Neural cell (in vitro differentiated cells): ENCODE results near the gene C2orf72.

Experiments used
- EZH2 ChIP-seq: fragments of 200-600, 300-800 bp; shearing (Covaris generic), sonication (generic); IDR thresholded peaks from 2 replicates; pipeline ENCODE4 v1.6.1; 2014; ENCODE audit warnings: antibody characterized with exemption, low read length, borderline replicate concordance, mild to moderate bottlenecking; ENCODE audit not compliant: insufficient read depth, poor library complexity, severe bottlenecking
- MXI1 ChIP-seq: fragments of 450-650 bp; conservative IDR thresholded peaks from 2 replicates; pipeline ENCODE4 v1.6.1; 2014; ENCODE audit warnings: antibody characterized with exemption, mild to moderate bottlenecking; ENCODE audit not compliant: poor library complexity, severe bottlenecking
- POLR2AphosphoS5 ChIP-seq: IDR thresholded peaks from 2 replicates; pipeline ENCODE4 v1.6.1; 2012
- RAD21 ChIP-seq: fragments of 450-650 bp; conservative IDR thresholded peaks from 2 replicates; pipeline ENCODE4 v1.6.1; 2014; ENCODE audit warnings: antibody characterized with exemption, mild to moderate bottlenecking, moderate library complexity
- SMC3 ChIP-seq: fragments of 450-650 bp; conservative IDR thresholded peaks from 2 replicates; pipeline ENCODE4 v1.6.1; 2014; ENCODE audit warnings: antibody characterized with exemption, mild to moderate bottlenecking, moderate library complexity; ENCODE audit not compliant: poor library complexity
- TAF1 ChIP-seq: IDR thresholded peaks from 2 replicates; pipeline ENCODE4 v1.6.1; 2012; ENCODE audit warnings: low read depth
- TF ChIP-seq, protein P1 (sequence below): fragments of 450-650 bp; IDR thresholded peaks from 2 replicates; pipeline ENCODE4 v1.5.1; 2014; ENCODE audit warnings: antibody characterized with exemption, mild to moderate bottlenecking, moderate library complexity; ENCODE audit not compliant: poor library complexity, severe bottlenecking
- TF ChIP-seq, protein P2 (sequence below): IDR thresholded peaks from 2 replicates; pipeline ENCODE4 v1.6.1; 2012; ENCODE audit warnings: borderline replicate concordance

DNA sequence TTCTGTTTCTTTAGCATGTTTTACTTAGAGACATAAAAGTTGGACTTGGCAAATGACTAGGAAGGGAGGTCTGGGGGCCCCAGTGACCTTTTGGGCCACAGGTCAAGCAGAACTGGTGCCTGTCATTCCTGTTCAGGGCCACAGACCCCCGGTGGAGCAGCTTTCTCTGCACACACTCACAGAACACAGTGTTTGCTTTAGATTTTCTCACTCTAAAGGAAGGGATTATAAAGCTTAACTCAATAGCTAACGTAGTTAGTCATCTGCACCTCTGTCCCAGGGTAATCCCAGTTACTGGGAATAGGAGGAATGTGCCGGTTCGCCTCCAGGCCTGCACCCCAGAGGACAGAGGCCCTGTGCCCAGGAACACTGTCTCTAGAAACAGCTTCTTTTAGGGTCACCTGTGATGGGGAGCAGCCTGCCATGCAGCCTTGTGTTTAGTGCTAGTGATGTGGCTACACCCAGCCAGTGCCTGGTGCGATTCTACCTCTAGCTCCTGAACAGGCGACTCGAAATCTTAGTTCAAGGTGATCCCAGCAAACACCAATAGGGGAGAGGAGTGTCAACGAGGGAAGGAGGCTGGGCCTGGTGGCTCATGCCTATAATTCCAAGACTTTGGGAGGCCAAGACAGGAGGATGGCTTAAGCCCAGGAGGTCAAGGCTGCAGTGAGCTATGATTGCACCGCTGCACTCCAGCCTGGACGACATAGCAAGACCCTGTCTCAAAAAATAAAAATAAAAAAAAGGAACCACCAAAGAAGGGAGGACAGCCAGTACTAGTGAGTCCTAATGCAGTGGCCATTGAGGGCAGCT lies 29.8 kb upstream of the C2orf72 start:
- TF ChIP-seq, protein P1, sequence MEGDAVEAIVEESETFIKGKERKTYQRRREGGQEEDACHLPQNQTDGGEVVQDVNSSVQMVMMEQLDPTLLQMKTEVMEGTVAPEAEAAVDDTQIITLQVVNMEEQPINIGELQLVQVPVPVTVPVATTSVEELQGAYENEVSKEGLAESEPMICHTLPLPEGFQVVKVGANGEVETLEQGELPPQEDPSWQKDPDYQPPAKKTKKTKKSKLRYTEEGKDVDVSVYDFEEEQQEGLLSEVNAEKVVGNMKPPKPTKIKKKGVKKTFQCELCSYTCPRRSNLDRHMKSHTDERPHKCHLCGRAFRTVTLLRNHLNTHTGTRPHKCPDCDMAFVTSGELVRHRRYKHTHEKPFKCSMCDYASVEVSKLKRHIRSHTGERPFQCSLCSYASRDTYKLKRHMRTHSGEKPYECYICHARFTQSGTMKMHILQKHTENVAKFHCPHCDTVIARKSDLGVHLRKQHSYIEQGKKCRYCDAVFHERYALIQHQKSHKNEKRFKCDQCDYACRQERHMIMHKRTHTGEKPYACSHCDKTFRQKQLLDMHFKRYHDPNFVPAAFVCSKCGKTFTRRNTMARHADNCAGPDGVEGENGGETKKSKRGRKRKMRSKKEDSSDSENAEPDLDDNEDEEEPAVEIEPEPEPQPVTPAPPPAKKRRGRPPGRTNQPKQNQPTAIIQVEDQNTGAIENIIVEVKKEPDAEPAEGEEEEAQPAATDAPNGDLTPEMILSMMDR, result no peak
- no peak for TF ChIP-seq EZH2
- TF ChIP-seq, protein P2, sequence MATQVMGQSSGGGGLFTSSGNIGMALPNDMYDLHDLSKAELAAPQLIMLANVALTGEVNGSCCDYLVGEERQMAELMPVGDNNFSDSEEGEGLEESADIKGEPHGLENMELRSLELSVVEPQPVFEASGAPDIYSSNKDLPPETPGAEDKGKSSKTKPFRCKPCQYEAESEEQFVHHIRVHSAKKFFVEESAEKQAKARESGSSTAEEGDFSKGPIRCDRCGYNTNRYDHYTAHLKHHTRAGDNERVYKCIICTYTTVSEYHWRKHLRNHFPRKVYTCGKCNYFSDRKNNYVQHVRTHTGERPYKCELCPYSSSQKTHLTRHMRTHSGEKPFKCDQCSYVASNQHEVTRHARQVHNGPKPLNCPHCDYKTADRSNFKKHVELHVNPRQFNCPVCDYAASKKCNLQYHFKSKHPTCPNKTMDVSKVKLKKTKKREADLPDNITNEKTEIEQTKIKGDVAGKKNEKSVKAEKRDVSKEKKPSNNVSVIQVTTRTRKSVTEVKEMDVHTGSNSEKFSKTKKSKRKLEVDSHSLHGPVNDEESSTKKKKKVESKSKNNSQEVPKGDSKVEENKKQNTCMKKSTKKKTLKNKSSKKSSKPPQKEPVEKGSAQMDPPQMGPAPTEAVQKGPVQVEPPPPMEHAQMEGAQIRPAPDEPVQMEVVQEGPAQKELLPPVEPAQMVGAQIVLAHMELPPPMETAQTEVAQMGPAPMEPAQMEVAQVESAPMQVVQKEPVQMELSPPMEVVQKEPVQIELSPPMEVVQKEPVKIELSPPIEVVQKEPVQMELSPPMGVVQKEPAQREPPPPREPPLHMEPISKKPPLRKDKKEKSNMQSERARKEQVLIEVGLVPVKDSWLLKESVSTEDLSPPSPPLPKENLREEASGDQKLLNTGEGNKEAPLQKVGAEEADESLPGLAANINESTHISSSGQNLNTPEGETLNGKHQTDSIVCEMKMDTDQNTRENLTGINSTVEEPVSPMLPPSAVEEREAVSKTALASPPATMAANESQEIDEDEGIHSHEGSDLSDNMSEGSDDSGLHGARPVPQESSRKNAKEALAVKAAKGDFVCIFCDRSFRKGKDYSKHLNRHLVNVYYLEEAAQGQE, result no peak
- no peak for TF ChIP-seq MXI1
- TF ChIP-seq SMC3, result no peak
- no peak for TF ChIP-seq POLR2AphosphoS5
- TF ChIP-seq RAD21, result no peak
- TF ChIP-seq TAF1, result no peak
